ENCODE measurements around the gene RASAL2. TPM values are rescaled to one million over a fixed set of nuclear protein-coding genes. Genes with fewer than 3 reads are reported as not detected.

Gene RASAL2
- total and polyA plus RNA-seq, 2 of the 13 experiments (the other 11 are each of a cell fraction or from before 2014, with no cell fraction given) = 5.4 to 5.9 TPM

GRCh38 chr1:178464141-178464540 is 370.2 kb downstream of the RASAL2 start:
- POLR2A ChIA-PET = no interaction called here
- BruUV-seq (replicated peaks) = no TSS peak
- no peak for ATAC-seq

More at GRCh38 chr1:178464141-178464540, 370.2 kb downstream of the RASAL2 start:
- no peak overlapping the region for H3K9ac ChIP-seq (ENCODE audit: insufficient read depth, low read depth, low read length)
- WGBS (ENCODE audit: low lambda C conversion rate) = 94% methylated on average over 1 of the region's 1 CpG
- H3K36me3 ChIP-seq (replicated peaks in 1 of 2; ENCODE audit: control insufficient read depth in 1 of 2, insufficient read depth in 2 of 2, low read length in 2 of 2) = peaks cover 0 to 7% of the 10 kb centered on the region in 2 experiments; a peak in 1 of 5 replicates
- no peaks in the 10 kb centered on the region for H3K79me2 ChIP-seq (ENCODE audit: insufficient read depth, low read length)
- no peaks in the 10 kb centered on the region for H3K4me1 ChIP-seq (ENCODE audit: insufficient read depth, low read length)
- intact Hi-C loops (cut with micrococcal nuclease; ENCODE audit: unreplicated experiment) (no loop called here), in situ Hi-C loops (cut with HindIII; ENCODE audit: extremely low pct_ligation_motif_present, low pct_unique_long_range_greater_than_20kb) (no loop called here)
- H2AFZ ChIP-seq (ENCODE audit: low read length) = no peak overlapping the region
- TF ChIP-seq GPBP1L1 (CRISPR knock-in tag; IDR thresholded peaks at IDR 0.05) (no peak), TRIM22 (IDR thresholded peaks at IDR 0.05) (no peak), HDAC6 (IDR thresholded peaks at IDR 0.05; ENCODE audit: low read depth, low read length) (no peak), HNF1B (CRISPR knock-in tag; IDR thresholded peaks at IDR 0.05) (no peak), RELA (CRISPR knock-in tag; IDR thresholded peaks at IDR 0.05) (no peak), ZBTB21 (CRISPR knock-in tag; IDR thresholded peaks at IDR 0.05) (no peak), ZNF225 (CRISPR knock-in tag; IDR thresholded peaks at IDR 0.05) (no peak), ZBTB38 (CRISPR knock-in tag; IDR thresholded peaks at IDR 0.05) (no peak), IKZF5 (CRISPR knock-in tag; IDR thresholded peaks at IDR 0.05) (no peak), ZFP82 (CRISPR knock-in tag; IDR thresholded peaks at IDR 0.05; ENCODE audit: borderline replicate concordance) (no peak), ZNF276 (CRISPR knock-in tag; IDR thresholded peaks at IDR 0.05; ENCODE audit: low read depth) (no peak), ZNF253 (CRISPR knock-in tag; IDR thresholded peaks at IDR 0.05; ENCODE audit: borderline replicate concordance) (no peak), CERS6 (CRISPR knock-in tag; IDR thresholded peaks at IDR 0.05) (no peak), AGO2 (optimal IDR thresholded peaks at IDR 0.05; ENCODE audit: low read depth, low read length) (no peak), RFXAP (CRISPR knock-in tag; IDR thresholded peaks at IDR 0.05; ENCODE audit: borderline replicate concordance) (no peak), SMYD3 (CRISPR knock-in tag; IDR thresholded peaks at IDR 0.05) (no peak), TEAD2 (CRISPR knock-in tag; IDR thresholded peaks at IDR 0.05) (no peak), ETV5 (CRISPR knock-in tag; IDR thresholded peaks at IDR 0.05; ENCODE audit: borderline replicate concordance) (no peak)
- CTCF ChIA-PET (ENCODE audit: low intra/inter-chr PET ratio, low total read pairs) = no interaction called here
- FAIRE-seq = no peak
- no peak overlapping the region for H3K4me3 ChIP-seq (replicated peaks in 1 of 3; ENCODE audit: insufficient read depth in 1 of 3, low read depth in 2 of 3, low read length in 3 of 3)
- H3K27me3 ChIP-seq (ENCODE audit: control insufficient read depth in 1 of 2, insufficient read depth in 2 of 2, low read length in 2 of 2) = no peaks in the 10 kb centered on the region
- no peak overlapping the region for H3K4me2 ChIP-seq (ENCODE audit: low read depth, low read length)
- H4K20me1 ChIP-seq (ENCODE audit: insufficient read depth, low read length) = no peaks in the 10 kb centered on the region
- H3K9me3 ChIP-seq (ENCODE audit: low read length) = no peaks in the 10 kb centered on the region
- DNase-seq (ENCODE audit: low spot score) = no peak
- no peak overlapping the region for H3K27ac ChIP-seq (ENCODE audit: extremely low read length, insufficient read depth, low read length)

All from HepG2 (cell line).